Naive thymus-derived CD4-positive, alpha-beta T cell (primary cell): ENCODE results near the gene DBF4B. TPM values are rescaled to one million over a fixed set of nuclear protein-coding genes. Genes with fewer than 3 reads are reported as not detected.
"Not testable (repeated sequence)": the region's sequence is repeated elsewhere in the genome, so short reads cannot be mapped to it uniquely, and the experiment has no call there.

Experiments
- ATAC-seq: fragments of 150-1000 bp; cut with Tn5 transposase; 2 replicates; pipeline ENCODE4 v1.10.0; 2021; ENCODE audit warnings: mild to moderate bottlenecking, moderate library complexity
- CTCF ChIA-PET: fragments of 350-600 bp; sonication (Branson Sonifier 250); formaldehyde crosslinking; loops from one replicate; lab custom pipeline; 2021; ENCODE audit warnings: antibody characterized with exemption; lab: Charles Lee
- POLR2A ChIA-PET: fragments of 350-600 bp; sonication (Branson Sonifier 250); formaldehyde crosslinking; loops from one replicate; lab custom pipeline; 2021; ENCODE audit warnings: antibody characterized with exemption, inconsistent platforms; lab: Charles Lee
- DNase-seq, 9 donors: peaks; one replicate each; pipeline versions ENCODE4 v3.0.0 to v3.0.0-alpha.2; 2020 to 2022; ENCODE audit warnings: mixed read lengths in 1 of 9
- H3K27ac ChIP-seq: one replicate; pipeline ENCODE4 v1.7.0; 2013; ENCODE audit warnings: mild to moderate bottlenecking, low read depth, low read length, moderate library complexity
- H3K27me3 ChIP-seq, 2 donors: one replicate each; pipeline ENCODE4 v1.7.0; 2013; ENCODE audit warnings: low read length in 2 of 2, mild to moderate bottlenecking in 2 of 2, moderate library complexity in 2 of 2; ENCODE audit not compliant: control insufficient read depth in 2 of 2, insufficient read depth in 2 of 2
- H3K36me3 ChIP-seq, 3 experiments: 1 replicate in 2 of 3; 2 replicates in 1 of 3; pipeline ENCODE4 v1.7.0; 2013; ENCODE audit warnings: low read length in 3 of 3, mild to moderate bottlenecking in 3 of 3, moderate library complexity in 1 of 3; ENCODE audit not compliant: insufficient read depth in 3 of 3, control insufficient read depth in 2 of 3
- H3K4me1 ChIP-seq, 2 donors: one replicate each; pipeline ENCODE4 v1.7.0; 2013; ENCODE audit warnings: low read length in 2 of 2, mild to moderate bottlenecking in 2 of 2, moderate library complexity in 1 of 2; ENCODE audit not compliant: control insufficient read depth in 2 of 2, insufficient read depth in 2 of 2
- H3K4me3 ChIP-seq: 2 replicates; pipeline ENCODE4 v1.7.0; 2013; ENCODE audit warnings: mild to moderate bottlenecking, low read length
- H3K9me3 ChIP-seq, 3 experiments: 1 replicate in 2 of 3; 2 replicates in 1 of 3; pipeline ENCODE4 v1.7.0; 2013; ENCODE audit warnings: low read length in 3 of 3; ENCODE audit not compliant: control insufficient read depth in 2 of 3
- H3K27ac Mint-ChIP-seq, 9 donors: one replicate each; pipeline ENCODE4 v1.8.0; 2020 to 2022; ENCODE audit warnings: mixed read lengths in 9 of 9, mild to moderate bottlenecking in 8 of 9, moderate library complexity in 5 of 9, inconsistent platforms in 2 of 9
- H3K27me3 Mint-ChIP-seq, 5 donors: one replicate each; pipeline ENCODE4 v1.8.0; 2021 to 2022; ENCODE audit warnings: mixed read lengths in 5 of 5, mild to moderate bottlenecking in 1 of 5
- H3K36me3 Mint-ChIP-seq, 5 donors: one replicate each; pipeline ENCODE4 v1.8.0; 2020 to 2022; ENCODE audit warnings: mixed read lengths in 5 of 5, mild to moderate bottlenecking in 3 of 5, inconsistent platforms in 1 of 5
- H3K4me1 Mint-ChIP-seq, 7 donors: one replicate each; pipeline ENCODE4 v1.8.0; 2020 to 2022; ENCODE audit warnings: mixed read lengths in 7 of 7, mild to moderate bottlenecking in 3 of 7, inconsistent platforms in 1 of 7
- H3K4me3 Mint-ChIP-seq, 10 donors: one replicate each; pipeline ENCODE4 v1.8.0; 2020 to 2022; ENCODE audit warnings: mild to moderate bottlenecking in 10 of 10, mixed read lengths in 10 of 10, moderate library complexity in 6 of 10, inconsistent platforms in 2 of 10
- H3K9me3 Mint-ChIP-seq, 11 donors: one replicate each; pipeline ENCODE4 v1.8.0; 2020 to 2022; ENCODE audit warnings: mixed read lengths in 11 of 11, mild to moderate bottlenecking in 4 of 11, inconsistent platforms in 1 of 11, moderate library complexity in 1 of 11
- intact Hi-C, 2 donors: fragments of 100-400 bp; cut with micrococcal nuclease; formaldehyde crosslinking; loops; one replicate each; pipeline ENCODE4 v1.15.1; 2023
- polyA plus RNA-seq, 2 donors: library from polyadenylated mRNA; unstranded; fragments of 300-500 nt; fragmentation: Illumina TruSeq; gene quantifications; one replicate each; pipeline ENCODE4 v1.2.3, GENCODE V29; 2021
- total RNA-seq, 6 experiments: library from RNA in 5 of 6; stranded (reverse) in 5 of 6; gene quantifications; 1 replicate in 5 of 6; 2 replicates in 1 of 6; pipeline ENCODE4 v1.2.3 and lab custom pipeline; 2021 to 2026

The DBF4B gene
- total and polyA plus RNA-seq, 7 experiments from 2014 or later: 0.35 to 23.1 (median 3.8) TPM

- ATAC-seq: no peak
- intact Hi-C loops: no loop called here
- Histone ChIP-seq H3K36me3 (peaks cover 0 to 13% (median 0%) of the 10 kb centered on the region in 3 experiments), H3K27me3 (no peaks in the 10 kb centered on the region), H3K4me1 (no peaks in the 10 kb centered on the region), H3K4me3 (no peak overlapping the region), H3K9me3 (no peaks in the 10 kb centered on the region), H3K27ac (no peak overlapping the region)
- Mint-ChIP-seq H3K27ac (no peak overlapping the region), H3K4me3 (no peak overlapping the region), H3K36me3 (peaks cover 0 to 26% (median 4%) of the 10 kb centered on the region in 5 donors), H3K4me1 (no peaks in the 10 kb centered on the region), H3K27me3 (no peaks in the 10 kb centered on the region), H3K9me3 (no peaks in the 10 kb centered on the region)
- POLR2A ChIA-PET: no interaction called here
- no peak for DNase-seq
- CTCF ChIA-PET: no interaction called here
Measured at GRCh38 chr17:44673893-44674292, 34.6 kb upstream of the DBF4B start.

GRCh38 chr17:44677136-44677535 lies 31.3 kb upstream of the DBF4B start:
- peaks cover 3 to 36% (median 19%) of the 10 kb centered on the region in 3 experiments for H3K36me3 ChIP-seq
- no peaks in the 10 kb centered on the region for H3K9me3 Mint-ChIP-seq
- CTCF ChIA-PET: no interaction called here

DNA sequence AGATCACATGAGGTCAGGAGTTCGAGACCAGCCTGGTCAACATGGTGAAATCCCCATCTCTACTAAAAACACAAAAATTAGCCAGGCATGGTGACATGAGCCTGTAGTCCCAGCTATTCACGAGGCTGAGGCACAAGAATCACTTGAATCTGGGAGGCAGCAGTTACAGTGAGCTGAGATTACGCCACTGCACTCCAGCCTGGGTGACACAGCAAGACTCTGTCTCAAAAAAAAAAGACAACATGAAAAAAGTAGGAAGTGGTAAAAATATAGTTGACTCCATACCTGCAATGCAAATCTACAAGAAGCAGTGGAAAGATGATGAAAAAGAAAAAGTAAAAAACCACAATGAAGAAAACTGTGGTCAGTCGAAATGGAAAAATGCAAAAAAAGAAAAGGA lies 25.2 kb upstream of the DBF4B start:
- H3K4me3 Mint-ChIP-seq, H3K4me3 ChIP-seq, CTCF ChIA-PET, H3K9me3 Mint-ChIP-seq, DNase-seq, H3K27me3 ChIP-seq, intact Hi-C loops, H3K4me1 ChIP-seq, H3K9me3 ChIP-seq, H3K27ac Mint-ChIP-seq, H3K27me3 Mint-ChIP-seq, H3K27ac ChIP-seq: not testable (repeated sequence)
- peaks cover 3 to 44% (median 19%) of the 10 kb centered on the region in 3 experiments for H3K36me3 ChIP-seq
- Mint-ChIP-seq H3K36me3 (peaks cover 5 to 41% (median 19%) of the 10 kb centered on the region in 5 donors), H3K4me1 (peaks cover 0 to 22% (median 7%) of the 10 kb centered on the region in 7 donors)
- peak; percentile 20 for ATAC-seq
- POLR2A ChIA-PET: interaction anchor here (0.7 kb wide), 2 partner anchors 15 to 23 kb away, joined by 3 to 4 read pairs; no protein-coding TSS in a partner anchor

More at GRCh38 chr17:44677136-44677535, 31.3 kb upstream of the DBF4B start:
- Mint-ChIP-seq H3K36me3 (peaks cover 0 to 43% (median 10%) of the 10 kb centered on the region in 5 donors), H3K27me3 (no peaks in the 10 kb centered on the region), H3K27ac (no peak overlapping the region), H3K4me1 (no peaks in the 10 kb centered on the region), H3K4me3 (no peak overlapping the region)
- Histone ChIP-seq H3K4me1 (no peaks in the 10 kb centered on the region), H3K27ac (no peak overlapping the region), H3K4me3 (no peak overlapping the region), H3K27me3 (no peaks in the 10 kb centered on the region), H3K9me3 (no peaks in the 10 kb centered on the region)
- POLR2A ChIA-PET: no interaction called here
- ATAC-seq: no peak
- intact Hi-C loops: no loop called here
- no peak for DNase-seq

DNA sequence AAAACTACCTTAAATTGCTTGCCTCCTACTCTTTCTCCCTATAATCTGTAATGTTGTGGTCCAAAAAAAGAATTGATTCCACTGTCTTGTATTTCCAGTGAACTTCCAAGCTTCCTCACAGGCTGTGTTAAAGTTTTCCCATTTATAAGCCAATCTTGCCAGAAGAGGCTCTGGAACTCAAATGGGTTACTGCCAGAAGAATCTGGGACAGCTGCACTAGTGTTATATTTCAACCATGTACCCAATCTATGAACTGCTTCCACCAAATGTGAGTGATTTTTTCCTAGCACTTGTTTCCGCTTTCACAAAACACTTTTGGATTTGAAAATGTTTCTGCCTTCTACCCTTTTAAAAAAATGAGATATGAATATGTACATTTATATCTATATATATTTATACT lies 20.7 kb upstream of the DBF4B start:
- Mint-ChIP-seq H3K4me3 (no peak overlapping the region), H3K36me3 (peaks cover 9 to 20% (median 10%) of the 10 kb centered on the region in 5 donors), H3K9me3 (no peaks in the 10 kb centered on the region), H3K4me1 (peaks cover 24 to 50% (median 29%) of the 10 kb centered on the region in 7 donors), H3K27ac (no peak overlapping the region), H3K27me3 (no peaks in the 10 kb centered on the region)
- ATAC-seq (no peak), DNase-seq (no peak)
- Histone ChIP-seq H3K36me3 (peaks cover 0 to 16% (median 0%) of the 10 kb centered on the region in 3 experiments), H3K4me1 (peaks cover 13 to 14% of the 10 kb centered on the region in 2 donors), H3K4me3 (no peak overlapping the region), H3K27ac (no peak overlapping the region), H3K9me3 (no peaks in the 10 kb centered on the region), H3K27me3 (no peaks in the 10 kb centered on the region)
- CTCF ChIA-PET: interaction anchor here (0.6 to 0.7 kb wide), 2 partner anchors 13 to 34 kb away, joined by 3 read pairs; no protein-coding TSS in a partner anchor
- intact Hi-C loops: no loop called here
- POLR2A ChIA-PET: no interaction called here

DNA sequence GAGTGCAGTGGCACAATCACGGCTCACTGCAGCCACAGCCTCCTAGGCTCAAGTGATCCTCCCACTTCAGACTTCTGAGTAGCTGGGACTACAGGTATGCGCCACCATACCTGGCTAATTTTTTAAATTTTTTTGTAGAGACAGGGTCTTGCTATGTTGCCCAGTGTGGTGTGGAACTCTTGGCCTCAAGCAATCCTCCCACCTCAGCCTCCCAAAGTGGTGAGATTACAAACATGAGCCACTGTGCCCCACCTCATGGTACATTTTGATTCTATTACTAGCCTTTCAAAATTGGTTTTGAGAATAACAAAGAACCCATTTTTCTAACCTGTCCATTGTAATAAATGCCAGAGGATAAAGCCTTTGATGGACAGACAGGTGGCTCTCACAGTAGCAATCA lies 20.3 kb upstream of the DBF4B start:
- H3K4me1 ChIP-seq: peaks cover 13 to 14% of the 10 kb centered on the region in 2 donors
- H3K9me3 ChIP-seq: no peaks in the 10 kb centered on the region
- no peaks in the 10 kb centered on the region for H3K9me3 Mint-ChIP-seq
- ChIA-PET CTCF (interaction anchor here (0.6 to 0.7 kb wide), 2 partner anchors 12 to 35 kb away, joined by 3 read pairs; no protein-coding TSS in a partner anchor), POLR2A (interaction anchor here (0.5 to 0.8 kb wide), 2 partner anchors 20 to 21 kb away, joined by 3 read pairs; partner anchors contain the start of gene DBF4B)
- peak overlapping the region in 9 of 10 donors; percentile 92 to 99 (median 98) for H3K4me3 Mint-ChIP-seq
- no peak overlapping the region for H3K4me3 ChIP-seq
- intact Hi-C loops: no loop called here
- H3K4me1 Mint-ChIP-seq: peaks cover 24 to 50% (median 29%) of the 10 kb centered on the region in 7 donors
- H3K36me3 ChIP-seq: peaks cover 0 to 12% (median 0%) of the 10 kb centered on the region in 3 experiments
- DNase-seq (no peak), ATAC-seq (no peak)
- H3K27ac Mint-ChIP-seq: peak overlapping the region in 5 of 9 donors; percentile 95 to 98 (median 96)
- no peaks in the 10 kb centered on the region for H3K27me3 ChIP-seq
- no peaks in the 10 kb centered on the region for H3K27me3 Mint-ChIP-seq
- H3K27ac ChIP-seq: no peak overlapping the region
- H3K36me3 Mint-ChIP-seq: peaks cover 8 to 20% (median 10%) of the 10 kb centered on the region in 5 donors

DNA sequence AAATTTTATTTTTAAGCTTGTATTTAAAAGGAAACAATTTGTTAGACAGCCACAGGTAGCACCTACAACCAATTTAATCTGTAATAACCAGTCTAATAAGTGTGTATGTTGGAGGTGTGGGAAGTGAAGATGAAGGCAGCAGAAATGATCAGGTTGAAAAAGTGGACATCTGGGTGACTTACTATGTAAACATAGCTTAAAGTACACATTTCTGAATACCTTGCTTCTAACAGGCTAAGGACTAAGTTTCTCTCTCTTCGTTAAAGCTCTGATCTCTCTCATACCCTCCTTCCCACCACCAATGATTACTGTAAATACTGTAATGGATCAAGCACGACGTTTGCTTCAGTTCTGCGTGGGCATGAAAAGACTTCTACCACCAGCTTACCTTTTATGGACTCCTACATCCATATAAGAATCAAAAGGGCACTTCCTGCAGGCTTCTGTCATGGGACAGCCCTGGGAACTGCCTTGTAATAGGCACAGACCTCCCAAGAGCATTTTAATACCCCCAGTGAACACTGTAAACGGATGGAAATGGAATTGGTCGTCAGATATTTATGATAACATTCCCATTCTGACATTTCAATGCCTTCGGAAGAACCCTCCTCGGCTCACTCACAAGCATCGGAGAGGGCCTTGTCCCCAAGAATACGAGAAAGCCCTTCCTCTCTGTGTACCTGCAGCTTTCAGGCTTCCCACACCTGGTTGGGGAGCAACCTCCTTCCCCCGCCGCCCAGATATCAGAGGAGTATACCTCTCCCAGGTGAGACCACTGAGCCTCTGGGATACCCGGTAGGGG lies 19.6 kb upstream of the DBF4B start:
- CTCF ChIA-PET: no interaction called here

More for the DNA sequence above, 19.6 kb upstream of the DBF4B start:
- Histone ChIP-seq H3K9me3 (no peaks in the 10 kb centered on the region), H3K4me3 (peak overlapping the region; percentile 94), H3K27me3 (no peaks in the 10 kb centered on the region), H3K36me3 (peaks cover 0 to 5% (median 0%) of the 10 kb centered on the region in 3 experiments), H3K4me1 (peaks cover 13 to 14% of the 10 kb centered on the region in 2 donors), H3K27ac (peak overlapping the region; percentile 90)
- DNase-seq: peak in 1 of 9 donors; percentile 8
- POLR2A ChIA-PET: interaction anchor here (0.5 to 3.5 kb wide), 4 partner anchors 19 to 20 kb away, joined by 3 to 32 read pairs (median 4); partner anchors contain the start of gene DBF4B
- Mint-ChIP-seq H3K27ac (peak overlapping the region; percentile 95 to 98 (median 96)), H3K4me3 (peak overlapping the region; percentile 92 to 99 (median 98)), H3K4me1 (peaks cover 24 to 50% (median 26%) of the 10 kb centered on the region in 7 donors), H3K9me3 (no peaks in the 10 kb centered on the region), H3K27me3 (no peaks in the 10 kb centered on the region), H3K36me3 (peaks cover 3 to 16% (median 6%) of the 10 kb centered on the region in 5 donors)
- intact Hi-C loops: loop anchor here (1.0 kb wide), 2 partner anchors 19 to 210 kb away; partner anchors contain the start of genes DBF4B (in 2 of the 2) and EFTUD2 (in 1 of the 2)
- ATAC-seq: peak; percentile 4
